DMS79 (cell line): Measurements from ENCODE around the gene RAVER1.
"Not testable (repeated sequence)": the region's sequence is repeated elsewhere in the genome, so short reads cannot be mapped to it uniquely, and the experiment has no call there.

Source experiments
- DNase-seq: peaks from one replicate; lab custom pipeline; 2025; lab: John Stamatoyannopoulos, UW

The RAVER1 gene

DNA sequence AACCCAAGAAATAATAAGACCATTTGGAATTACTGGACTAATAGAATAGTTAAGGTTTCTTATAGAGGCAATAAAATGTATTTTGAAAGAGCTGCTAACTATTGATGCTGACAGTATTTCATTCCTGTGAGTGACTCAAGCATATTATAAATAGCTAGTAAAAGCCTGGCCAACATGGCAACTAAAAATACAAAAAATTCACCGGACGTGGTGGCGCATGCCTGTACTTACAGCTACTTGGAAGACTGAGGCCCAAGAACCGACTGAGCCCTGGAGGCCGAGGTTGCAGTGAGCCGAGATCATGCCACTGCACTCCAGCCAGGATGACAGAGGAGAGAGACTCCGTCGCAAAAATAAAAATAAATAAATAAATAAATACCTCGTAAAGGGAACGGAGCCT lies 11.5 kb upstream of the RAVER1 start:
- DNase-seq = no peak

DNA sequence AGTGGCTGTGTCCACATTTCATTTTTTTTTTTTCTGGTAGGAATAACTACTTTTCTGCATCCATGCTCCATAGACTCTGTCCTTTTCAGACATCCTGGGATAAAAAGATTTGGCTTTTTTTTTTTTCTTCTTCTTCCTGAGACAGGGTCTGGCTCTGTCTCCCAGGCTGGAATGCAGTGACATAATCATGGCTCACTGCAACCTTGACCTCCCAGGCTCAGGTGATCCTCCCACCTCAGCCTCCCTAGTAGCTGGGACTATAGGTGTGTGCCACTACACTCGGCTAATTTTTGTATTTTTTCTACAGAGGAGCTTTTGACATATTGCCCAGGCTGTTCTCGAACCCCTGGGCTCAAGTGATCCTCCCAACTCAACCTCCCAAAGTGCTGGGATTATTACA lies 10.2 kb upstream of the RAVER1 start:
- no peak for DNase-seq

DNA sequence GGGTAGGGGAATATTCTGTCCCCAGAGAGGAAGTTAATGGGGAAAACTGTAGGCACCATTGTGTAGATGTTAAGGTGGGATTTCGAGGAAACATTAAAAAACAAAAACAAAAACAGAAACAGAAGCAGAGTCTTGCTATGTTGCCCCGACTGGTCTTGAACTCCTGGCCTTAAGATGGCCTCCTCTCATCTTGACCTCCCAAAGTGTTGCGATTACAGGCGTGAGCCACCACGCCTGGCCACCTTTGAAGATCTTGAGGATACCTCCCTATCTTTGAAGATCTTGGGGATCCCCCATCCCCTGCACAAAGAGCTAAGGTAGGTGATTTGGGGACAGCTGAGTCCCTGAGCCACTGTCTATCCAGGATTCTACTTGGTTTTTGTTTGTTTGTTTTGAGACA lies 6.6 kb upstream of the RAVER1 start:
- no peak for DNase-seq

DNA sequence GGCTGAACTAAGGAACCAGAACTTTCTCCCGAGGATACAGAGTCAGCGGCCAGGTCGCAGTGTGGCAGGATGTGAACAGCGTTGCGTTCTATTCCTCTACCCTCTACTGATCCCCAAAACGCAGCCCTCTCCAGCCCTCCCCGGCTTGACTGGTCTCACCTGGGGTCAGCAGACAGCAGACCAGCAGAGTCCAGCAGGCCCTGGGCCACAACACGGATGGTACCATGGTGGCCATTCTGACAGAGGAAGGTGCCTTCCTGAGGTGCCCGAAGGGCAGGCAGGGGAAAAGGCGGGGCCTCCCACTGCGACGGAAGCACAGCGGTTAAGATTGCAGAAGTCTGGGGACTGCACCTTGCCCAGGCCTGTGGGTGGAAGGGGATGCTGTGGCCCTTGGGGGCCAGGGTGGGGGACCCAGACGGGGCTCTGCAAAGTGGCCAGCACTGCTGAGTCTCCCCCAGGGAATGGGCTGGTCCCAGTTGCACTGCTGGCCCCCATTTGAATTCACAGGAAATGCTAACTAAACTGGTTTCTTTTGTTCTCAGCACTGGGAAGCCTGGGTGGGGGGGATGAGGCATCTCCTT lies 6.1 kb upstream of the RAVER1 start, which contains the start of gene ICAM3:
TSS of gene ICAM3 (minus strand) at position 245 of the 581 bp plus-strand sequence. CDS start at position 235, 10 bp downstream.
- DNase-seq = no peak

DNA sequence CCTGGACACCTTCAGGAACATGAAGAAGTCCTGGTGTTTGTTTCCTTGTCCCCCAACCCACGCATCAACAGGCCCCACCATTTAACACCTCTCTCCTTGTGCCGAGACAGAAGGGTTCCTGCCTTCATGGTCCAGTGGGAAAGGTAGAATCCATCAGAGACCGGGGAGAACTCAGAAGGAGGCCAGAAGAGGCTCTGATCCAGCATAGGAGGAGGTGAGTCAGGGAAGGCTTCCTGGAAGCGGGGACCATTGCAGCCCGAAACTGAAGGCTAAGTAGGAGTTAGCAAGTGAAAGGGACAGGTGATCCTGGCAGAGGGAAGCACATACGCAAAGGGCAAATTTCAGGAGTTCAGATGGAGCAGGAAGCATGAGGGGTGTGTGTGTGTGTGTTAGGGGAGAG lies 5.6 kb upstream of the RAVER1 start:
- no peak for DNase-seq

DNA sequence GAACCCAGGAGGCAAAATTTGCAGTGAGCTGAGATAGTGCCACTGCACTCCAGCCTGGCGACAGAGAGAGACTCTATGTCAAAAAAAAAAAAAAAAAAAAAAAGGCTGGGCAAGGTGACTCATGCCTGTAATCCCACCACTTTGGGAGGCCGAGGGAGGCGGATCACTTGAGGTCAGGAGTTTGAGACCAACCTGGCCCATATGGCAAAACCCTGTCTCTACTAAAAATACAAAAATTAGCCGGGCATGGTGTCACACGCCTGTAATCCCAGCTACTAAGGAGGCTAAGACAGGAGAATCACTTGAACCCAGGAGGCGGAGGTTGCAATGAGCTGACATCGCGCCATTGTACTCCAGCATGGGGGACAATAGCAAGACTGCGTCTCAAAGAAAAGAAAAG lies 3.4 kb upstream of the RAVER1 start:
- not testable (repeated sequence) for DNase-seq

DNA sequence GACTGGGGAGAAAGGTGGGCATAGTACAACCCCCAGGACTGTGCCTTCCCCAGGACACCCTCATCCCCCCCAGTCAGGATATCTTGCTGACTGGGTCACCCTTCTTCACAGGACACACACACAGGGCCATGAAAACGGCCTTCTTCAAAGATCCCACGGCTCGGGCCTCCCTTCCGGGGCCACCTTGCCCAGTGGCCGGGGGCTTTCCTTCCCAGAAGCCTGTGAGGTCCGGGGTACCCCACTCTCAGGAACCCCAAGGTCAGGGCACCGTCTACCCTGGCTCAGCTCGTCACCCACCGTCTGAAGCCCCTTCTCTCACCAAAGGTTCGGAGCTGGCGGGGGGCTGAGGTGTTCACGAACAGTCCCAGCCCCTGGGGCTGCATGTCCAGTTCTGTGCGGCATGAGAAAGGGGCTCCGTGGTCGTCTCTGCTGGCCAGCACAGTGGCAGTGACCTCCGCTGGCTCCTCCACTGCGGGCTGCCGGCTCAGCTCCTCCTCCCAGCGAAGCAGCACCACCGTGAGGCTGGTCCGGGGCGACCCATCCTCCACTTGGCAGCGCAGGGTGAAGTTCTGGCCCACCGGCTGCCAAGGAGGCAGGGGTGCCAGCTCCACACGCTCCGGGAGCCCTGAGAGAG lies 2.1 kb upstream of the RAVER1 start:
- DNase-seq = no peak

DNA sequence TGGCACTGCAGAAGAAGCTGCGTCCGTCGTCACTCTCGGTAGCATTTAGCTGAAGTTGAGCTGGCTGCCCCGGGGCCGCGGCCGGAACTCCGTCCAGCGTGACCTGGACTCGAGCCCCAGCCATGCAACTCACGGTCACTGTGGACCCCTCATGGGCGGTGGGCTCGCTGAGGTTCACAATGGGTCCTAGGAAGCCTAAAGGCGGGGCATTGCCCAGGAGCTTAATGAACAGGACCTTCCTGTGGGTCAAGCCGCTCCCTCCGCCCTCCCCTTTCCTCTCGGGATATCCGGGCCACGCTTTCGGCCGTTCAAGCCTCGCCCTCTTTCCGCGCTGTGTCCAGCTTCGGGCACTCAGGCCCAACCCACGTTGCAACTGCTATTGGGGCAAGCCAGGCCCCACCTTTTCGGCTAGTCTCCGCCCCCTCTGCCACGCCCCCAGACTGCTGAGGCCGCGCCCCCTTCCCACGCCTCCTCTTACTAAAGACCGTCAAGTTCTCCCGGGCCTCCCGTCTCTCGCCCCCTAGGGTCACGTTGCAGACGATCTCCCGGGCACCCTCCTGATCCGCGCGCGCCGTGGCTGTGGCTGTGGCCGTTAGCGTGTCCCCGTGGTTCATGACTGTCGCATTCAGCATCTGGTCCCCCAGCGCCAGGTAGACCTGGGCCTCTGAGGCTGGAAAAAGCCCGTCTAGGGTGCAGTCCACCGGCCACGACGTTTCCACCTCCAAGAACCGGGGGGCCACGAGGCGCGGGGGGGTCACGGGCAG lies 1.4 kb upstream of the RAVER1 start:
- no peak for DNase-seq

DNA sequence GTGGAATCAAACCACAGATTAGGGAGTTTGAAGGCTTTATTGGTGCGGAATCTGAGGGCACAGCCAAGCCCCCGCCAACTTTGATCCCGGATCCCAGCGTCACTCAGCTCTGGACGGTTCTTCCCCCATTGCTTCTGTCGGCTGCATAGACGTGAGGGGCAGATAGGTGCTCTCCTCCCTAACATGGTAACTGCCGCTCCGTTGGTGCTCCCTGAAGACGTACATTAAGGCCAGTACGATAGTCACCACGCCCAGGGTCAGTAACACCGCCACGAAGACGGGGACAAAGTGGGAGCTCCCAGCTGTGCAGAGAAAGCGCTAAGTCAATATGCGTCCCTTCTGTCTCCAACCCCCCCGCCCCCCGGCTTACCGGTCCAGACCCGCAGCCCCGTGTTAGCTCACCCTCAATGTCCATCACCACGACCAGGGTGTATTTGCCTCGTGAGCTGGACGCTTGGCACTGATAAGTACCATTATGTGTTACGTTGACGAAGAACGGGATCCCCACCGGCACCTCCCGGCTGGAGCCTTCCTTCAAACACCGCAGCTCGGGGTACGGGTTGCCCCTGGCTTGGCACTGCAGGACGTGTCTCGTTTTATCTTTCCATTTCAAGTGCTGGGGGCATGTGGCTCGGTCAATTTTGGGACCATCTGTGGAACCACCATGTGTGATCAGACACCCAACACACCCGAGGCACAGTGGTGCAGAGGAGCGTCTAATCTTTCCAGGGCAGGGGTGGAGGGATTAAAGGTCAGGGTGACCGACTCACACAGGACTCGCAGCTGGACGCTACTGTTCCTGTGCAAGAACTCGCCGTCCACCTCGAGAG lies 644 bp upstream of the RAVER1 start:
- DNase-seq = no peak

DNA sequence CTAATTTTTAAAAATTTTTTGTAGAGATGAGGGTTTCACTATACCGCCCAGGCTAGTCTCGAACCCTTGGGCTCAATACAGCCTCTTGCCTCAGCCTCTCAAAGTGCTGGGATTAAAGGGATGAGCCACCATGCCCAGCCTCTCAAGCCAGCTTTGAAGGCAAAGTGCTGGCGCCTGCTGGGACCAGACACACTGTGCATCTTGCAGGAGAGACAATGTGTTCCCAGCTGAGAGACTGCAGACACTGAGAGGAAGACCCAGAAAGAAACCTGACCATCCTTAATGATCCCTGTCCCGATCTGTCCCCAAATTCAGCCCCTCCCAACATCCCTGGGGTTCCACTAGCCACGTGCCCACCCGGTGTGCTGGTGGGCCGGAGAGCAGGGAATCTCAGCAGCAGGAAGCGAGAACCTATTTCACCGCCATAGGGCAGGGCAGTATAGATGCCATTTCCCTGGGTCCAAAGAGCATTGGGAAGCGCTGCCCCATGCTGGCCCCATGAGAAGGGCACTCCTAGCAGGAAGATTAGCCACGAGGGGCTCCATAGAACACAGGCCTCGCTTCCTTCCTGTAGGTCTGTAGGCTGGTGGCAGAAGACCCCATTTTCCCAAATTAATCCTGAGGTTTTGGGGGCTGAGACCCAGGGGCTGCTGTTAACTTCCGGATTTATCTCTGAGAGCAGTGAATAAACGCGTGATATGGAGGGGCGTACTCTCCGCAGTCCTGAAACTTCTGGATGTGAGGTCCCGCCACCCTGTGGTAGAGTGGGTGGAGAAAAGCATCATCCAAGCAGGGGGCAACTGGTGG lies 968 bp downstream of the RAVER1 start:
- no peak for DNase-seq

DNA sequence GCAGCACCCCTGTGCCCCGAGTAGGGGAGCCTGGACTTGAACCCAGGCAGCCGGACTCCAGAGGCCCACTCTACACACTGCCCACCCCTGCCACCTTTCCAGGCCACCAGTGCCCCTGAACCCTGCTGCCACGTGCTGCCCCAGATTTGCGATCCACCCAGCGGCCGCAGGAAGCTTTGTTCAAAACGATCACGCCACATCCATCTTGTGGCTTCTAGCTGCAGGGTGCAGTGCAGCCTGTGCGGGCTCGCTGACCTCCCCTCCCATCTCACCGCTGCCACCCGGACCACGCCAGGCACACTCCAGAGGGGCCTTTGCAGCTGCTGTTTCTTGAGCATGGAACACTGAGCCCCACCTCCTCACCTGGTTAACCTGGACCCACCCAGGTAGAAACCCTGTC lies 3.8 kb downstream of the RAVER1 start:
- DNase-seq = no peak

DNA sequence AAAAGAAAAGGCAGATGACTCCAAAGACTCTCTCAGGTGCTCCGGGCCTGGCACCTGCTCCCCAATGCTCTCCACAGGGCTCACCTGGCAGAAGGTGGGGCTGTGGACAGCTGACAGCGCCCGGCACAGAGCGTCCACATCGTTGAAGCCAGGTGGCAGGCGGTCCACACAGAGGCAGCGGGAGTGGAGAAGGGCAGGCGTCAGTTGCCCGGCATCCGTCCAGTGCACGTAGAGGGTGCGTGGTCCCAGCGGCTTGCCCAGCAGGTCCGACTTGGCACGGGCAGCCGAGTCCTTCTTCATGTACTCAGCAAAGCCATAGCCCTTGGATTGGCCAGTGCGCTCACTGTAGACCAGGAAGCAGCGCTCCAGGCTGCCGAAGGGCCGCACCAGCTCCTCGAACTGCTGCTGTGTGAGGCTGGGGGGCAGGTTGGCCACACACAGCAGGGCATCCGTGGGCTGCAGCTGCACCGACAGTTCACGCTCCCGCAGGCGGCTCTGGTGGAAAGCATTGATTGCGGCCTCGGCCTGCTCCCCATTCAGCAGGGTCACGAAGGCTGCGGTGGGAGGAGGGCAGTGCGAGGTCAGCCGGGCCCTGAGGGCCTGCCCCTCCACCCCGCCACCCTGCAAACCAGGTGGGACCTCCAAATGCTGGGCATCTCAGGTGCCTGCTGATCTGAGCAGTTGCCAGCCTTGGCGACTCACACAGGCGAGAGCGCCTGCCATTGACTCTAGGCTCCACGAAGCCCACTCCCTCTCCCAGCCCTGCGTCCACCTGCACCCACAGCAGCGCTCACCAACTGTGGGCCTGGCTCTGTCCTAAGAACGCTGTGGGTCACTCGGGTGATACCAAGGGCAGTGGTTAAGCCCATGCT lies 4.5 kb downstream of the RAVER1 start:
- DNase-seq = no peak

DNA sequence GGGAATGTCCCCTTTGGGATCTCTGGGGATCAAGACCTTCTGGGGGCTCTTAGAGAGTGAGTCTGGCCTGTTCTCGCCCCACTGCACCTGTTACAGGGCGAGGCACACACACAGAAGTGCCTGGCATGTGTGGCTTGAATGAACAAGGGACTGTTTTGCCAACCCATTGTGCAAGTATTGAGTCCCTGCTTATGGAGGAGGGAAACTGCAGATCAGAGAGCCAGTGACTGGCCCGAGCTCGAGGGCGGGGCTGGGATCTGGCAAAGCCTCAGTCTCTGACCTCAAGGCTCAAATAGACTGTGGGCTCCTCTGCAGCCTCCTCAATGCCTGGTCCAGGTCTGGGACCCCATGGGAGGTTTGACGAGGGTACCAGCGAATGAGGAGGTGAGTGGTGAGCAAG lies 5.5 kb downstream of the RAVER1 start:
- DNase-seq = no peak

DNA sequence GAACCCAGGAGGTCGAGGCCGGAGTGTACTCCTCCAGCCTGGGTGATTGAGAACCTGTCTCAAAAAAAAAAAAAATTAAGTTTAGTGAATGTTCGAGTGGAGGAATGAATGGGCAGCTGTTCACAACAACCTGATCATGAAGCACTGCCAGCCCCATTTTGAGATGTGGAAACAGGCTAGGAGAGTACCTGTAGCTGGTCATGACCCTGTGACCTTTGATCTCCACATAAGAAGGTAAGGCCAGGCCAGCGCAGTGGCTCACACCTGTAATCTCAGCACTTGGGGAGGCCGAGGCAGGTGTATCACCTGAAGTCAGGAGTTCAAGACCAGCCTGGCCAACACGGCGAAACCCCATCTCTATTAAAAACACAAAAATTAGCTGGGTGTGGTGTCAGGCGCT lies 7.6 kb downstream of the RAVER1 start:
- no peak for DNase-seq

DNA sequence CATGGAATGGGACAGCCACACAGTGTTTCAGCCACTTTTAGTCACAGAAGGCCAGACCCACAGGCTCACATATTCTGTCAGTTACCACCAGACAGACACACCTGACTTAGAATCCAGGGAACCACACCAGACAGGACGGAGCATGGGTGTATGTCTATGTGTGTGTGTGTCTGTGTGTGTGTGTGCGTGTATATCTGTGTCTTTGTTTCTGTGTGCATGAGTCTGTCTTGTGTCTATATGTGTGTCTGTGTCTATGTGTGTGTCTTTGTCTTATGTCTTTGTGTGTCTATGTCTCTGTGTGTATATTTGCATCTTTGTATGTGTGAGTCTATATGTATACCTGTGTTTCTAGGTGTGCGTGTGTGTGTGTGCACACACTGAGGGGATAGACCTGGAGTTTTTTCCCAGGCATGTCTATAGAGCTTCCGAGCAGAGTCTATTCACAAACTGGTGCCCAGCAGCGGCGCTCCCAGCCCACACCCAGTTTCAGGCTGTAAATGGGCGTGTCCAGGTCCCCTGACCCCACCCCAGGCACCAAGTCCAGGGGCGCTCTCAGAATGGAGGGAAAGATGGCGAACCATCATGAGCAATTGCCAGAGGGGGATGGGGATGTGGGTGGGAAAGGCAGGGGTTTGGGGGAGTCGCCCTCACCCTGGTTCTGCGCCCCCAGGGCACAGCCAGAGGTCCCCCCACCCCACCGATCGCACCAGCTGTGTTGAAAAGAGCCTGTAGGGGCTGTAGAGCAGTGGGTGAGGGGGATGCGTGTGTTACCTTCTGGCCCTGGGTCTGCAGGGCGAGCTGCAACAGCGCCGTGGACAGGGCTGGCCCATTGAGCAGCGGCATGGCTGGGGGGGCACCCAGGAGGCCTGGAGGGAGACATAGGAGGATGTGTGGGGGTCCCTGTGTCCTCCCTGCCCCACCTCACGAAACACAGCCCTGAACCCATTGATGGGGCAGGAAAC lies 11.2 kb downstream of the RAVER1 start:
- no peak for DNase-seq

DNA sequence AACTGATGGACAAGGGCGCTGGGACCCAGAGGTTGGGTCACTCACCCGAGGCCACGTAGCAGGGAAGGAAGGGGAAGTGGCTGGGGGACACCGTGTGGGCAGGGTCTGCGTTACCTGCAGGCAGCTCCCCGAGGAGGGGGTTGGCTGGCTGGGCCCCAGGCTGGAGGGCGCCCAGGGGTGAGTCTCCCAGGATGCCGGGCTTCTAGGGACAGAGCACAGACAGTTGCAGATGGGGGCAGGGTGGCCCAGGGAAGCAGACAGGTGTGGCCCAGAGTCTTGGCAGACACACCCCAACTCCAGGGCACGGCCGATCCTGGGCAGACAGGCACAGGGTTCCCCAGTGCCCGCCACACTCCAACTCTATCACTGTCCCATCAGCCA lies 11.9 kb downstream of the RAVER1 start:
- DNase-seq = no peak

DNA sequence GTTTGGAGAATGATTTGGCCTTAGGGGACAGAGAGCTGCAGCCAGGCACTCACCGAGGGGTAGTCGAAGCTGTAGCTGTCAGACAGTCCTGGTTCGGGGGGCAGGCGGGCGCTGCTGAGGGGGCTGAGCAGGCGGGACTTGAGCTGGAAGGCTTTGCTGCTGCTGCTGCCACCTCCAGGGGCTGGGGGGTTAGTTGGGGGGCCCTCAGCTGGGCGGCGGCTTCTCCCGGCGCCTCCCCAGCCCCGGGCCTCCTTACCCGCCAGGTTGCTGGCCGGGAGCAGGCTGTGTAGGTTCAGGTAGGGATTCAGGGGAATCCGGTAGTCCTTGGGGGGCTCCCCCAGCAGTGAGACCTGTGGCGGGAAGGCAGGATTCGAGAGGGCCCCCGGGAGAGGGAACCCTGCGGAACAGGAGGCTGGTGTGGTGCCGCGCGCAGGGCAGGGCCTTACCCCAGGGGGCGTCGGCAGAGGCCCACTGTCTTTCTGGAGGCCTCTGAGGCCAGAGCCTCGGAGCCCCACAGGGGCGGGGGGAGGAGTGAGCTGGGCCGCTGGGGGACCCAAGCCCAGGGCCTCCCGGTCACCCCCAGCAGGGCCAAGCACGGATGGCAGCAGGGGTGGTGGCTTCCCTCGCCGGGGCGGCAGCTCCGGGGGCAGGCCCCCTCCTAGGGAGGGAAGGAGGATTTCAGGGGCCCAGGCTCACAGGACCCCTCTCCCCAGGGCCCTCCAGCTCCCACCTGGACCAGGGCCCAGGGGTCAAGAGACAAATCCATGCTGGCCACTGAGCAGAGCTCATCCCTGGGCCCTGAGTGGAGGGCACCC lies 12.5 kb downstream of the RAVER1 start:
- DNase-seq = no peak

DNA sequence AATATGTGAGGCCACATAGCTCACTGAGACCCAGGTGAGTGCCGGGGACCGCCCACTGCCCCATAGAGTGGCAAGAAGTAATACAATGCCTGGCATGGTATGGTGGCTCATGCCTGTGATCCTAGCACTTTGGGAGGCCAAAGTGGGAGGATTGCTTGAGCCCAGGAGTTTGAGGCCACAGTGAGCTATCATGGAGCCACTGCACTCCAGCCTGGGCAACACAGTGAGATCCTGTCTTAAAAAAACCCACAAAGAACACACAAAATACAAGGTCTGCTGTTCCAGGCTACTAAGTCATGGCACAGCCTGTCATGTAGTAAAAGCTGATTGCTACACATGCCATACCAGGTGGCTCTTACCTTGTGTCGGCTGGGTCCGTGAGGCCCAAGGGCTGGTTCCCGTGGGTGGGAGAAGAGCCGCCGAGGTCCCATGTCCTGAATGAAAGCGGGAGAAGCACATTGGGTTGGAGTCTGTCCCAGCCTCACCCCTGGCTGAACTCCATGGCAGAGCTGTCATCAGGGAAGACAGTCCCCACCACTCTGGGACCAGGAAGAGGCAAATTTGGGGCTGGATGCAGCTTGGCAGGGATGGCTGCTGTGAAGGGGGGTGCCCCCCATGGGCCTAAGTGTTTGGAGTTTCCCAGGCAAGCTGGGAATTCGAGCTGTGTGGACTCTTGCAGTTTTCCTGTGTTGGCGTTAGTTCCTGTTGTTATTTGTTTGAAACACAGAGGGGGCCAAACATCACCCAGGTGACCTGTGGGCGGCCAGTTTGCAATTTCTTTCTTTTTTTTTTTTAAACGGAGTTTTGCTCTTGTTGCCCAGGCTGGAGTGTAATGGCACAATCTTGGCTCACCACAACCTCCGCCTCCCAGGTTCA lies 14.3 kb downstream of the RAVER1 start:
- DNase-seq = no peak
